Thymus (tissue), 11 donors: ENCODE measurements around the gene C8A. TPM values are rescaled to one million over a fixed set of nuclear protein-coding genes. Genes with fewer than 3 reads are reported as not detected.

Experiments
- DNase-seq, 9 donors: peaks; one replicate each; pipeline ENCODE4 v3.0.0-alpha.2; 2013; ENCODE audit warnings: low spot score in 9 of 9, low read depth in 6 of 9, missing footprints in 1 of 9
- H3K27ac ChIP-seq, 2 donors: one replicate each; pipeline ENCODE4 v1.5.1; 2013; ENCODE audit warnings: control low read depth in 1 of 2, low read depth in 1 of 2, low read length in 1 of 2, mild to moderate bottlenecking in 1 of 2, moderate library complexity in 1 of 2
- H3K27me3 ChIP-seq, 2 donors: one replicate each; pipeline ENCODE4 v1.5.1; 2013; ENCODE audit warnings: low read length in 1 of 2; ENCODE audit not compliant: control insufficient read depth in 2 of 2, insufficient read depth in 1 of 2
- H3K36me3 ChIP-seq, 2 donors: one replicate each; pipeline ENCODE4 v1.5.1; 2013; ENCODE audit warnings: low read length in 1 of 2, mild to moderate bottlenecking in 1 of 2, moderate library complexity in 1 of 2; ENCODE audit not compliant: control insufficient read depth in 2 of 2, insufficient read depth in 2 of 2
- H3K4me1 ChIP-seq, 2 donors: one replicate each; pipeline ENCODE4 v1.5.1; 2013; ENCODE audit warnings: low read length in 2 of 2; ENCODE audit not compliant: control insufficient read depth in 2 of 2, insufficient read depth in 2 of 2
- H3K4me3 ChIP-seq, 2 donors: one replicate each; pipeline ENCODE4 v1.5.1; 2013; ENCODE audit warnings: low read length in 2 of 2, control low read depth in 1 of 2, mild to moderate bottlenecking in 1 of 2
- H3K9me3 ChIP-seq, 2 donors: one replicate each; pipeline ENCODE4 v1.5.1; 2013; ENCODE audit warnings: low read length in 1 of 2, mild to moderate bottlenecking in 1 of 2; ENCODE audit not compliant: control insufficient read depth in 2 of 2, insufficient read depth in 1 of 2
- WGBS: extraction: QIAGEN DNeasy Blood & Tissue Kit; methylation state at CpG from one replicate; pipeline ENCODE4 v1.1.7; 2013; 5-methylcytosine and 5-hydroxymethylcytosine counted together
- polyA plus RNA-seq: library from polyadenylated mRNA; stranded (reverse); fragments of 200-250 nt; gene quantifications from one replicate; pipeline ENCODE4 v1.2.3, GENCODE V29; 2013
- total RNA-seq: library from RNA; stranded (reverse); fragments of 120-200 nt; gene quantifications from one replicate; pipeline ENCODE4 v1.2.4, GENCODE V29; 2013
- donor health status: healthy.

Gene C8A
- total and polyA plus RNA-seq, 2 donors = under 0.01 to 0.02 TPM

DNA sequence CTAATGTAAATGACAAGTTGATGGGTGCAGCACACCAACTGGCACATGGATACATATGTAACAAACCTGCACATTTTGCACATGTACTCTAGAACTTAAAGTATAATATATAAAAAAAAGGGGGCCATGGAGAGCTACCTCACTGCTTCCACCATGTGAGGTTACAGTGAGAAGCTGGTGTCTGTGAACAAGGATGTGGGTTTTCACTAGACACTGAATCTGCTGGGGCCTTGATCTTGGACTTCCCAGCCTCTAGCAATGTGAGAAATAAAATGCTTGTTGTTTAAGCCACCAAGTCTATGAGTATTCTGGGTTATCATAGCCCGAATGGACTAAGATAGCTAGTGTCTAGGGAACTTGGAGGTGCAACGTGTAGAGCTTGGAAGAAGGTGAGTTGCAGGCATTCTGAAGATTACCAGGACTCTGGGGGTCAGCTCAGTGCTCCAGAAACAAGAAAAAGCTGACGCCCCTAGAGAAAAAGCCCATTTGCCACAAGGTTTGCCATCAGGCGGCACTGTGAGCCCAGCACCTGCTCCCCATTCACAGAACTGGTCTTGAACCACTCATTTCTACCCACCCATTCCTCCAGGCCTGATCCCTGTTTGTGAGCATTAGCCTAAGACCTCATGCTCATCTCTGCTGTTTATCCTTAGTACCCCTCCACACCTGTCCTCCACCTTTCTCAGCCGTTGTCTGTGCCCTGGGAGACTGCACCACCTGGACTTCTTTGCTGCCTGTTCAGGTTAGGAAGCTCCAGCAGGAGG is 20.3 kb upstream of the C8A start:
- no peaks in the 10 kb centered on the region for H3K36me3 ChIP-seq
- no peak for DNase-seq
- H3K9me3 ChIP-seq = no peaks in the 10 kb centered on the region
- peaks cover 0 to 2% of the 10 kb centered on the region in 2 donors for H3K27me3 ChIP-seq
- WGBS = 89% methylated on average over 5 of the region's 5 CpGs
- H3K4me3 ChIP-seq = no peak overlapping the region
- no peak overlapping the region for H3K27ac ChIP-seq
- no peaks in the 10 kb centered on the region for H3K4me1 ChIP-seq

- H3K9me3 ChIP-seq = no peaks in the 10 kb centered on the region
- peaks cover 0 to 2% of the 10 kb centered on the region in 2 donors for H3K27me3 ChIP-seq
- no peaks in the 10 kb centered on the region for H3K4me1 ChIP-seq
- no peak overlapping the region for H3K27ac ChIP-seq
- no peaks in the 10 kb centered on the region for H3K36me3 ChIP-seq
- DNase-seq = no peak
- no peak overlapping the region for H3K4me3 ChIP-seq
- 96% methylated on average over 5 of the region's 5 CpGs for WGBS
Observed at GRCh38 chr1:56835657-56836056, 18.9 kb upstream of the C8A start.

GRCh38 chr1:56836359-56836758 is 18.2 kb upstream of the C8A start:
- H3K9me3 ChIP-seq = no peaks in the 10 kb centered on the region
- no peaks in the 10 kb centered on the region for H3K36me3 ChIP-seq
- no peaks in the 10 kb centered on the region for H3K4me1 ChIP-seq
- H3K4me3 ChIP-seq = no peak overlapping the region
- no peak overlapping the region for H3K27ac ChIP-seq
- DNase-seq = no peak
- H3K27me3 ChIP-seq = peaks cover 0 to 1% of the 10 kb centered on the region in 2 donors
- WGBS = 94% methylated on average over 4 of the region's 4 CpGs

DNA sequence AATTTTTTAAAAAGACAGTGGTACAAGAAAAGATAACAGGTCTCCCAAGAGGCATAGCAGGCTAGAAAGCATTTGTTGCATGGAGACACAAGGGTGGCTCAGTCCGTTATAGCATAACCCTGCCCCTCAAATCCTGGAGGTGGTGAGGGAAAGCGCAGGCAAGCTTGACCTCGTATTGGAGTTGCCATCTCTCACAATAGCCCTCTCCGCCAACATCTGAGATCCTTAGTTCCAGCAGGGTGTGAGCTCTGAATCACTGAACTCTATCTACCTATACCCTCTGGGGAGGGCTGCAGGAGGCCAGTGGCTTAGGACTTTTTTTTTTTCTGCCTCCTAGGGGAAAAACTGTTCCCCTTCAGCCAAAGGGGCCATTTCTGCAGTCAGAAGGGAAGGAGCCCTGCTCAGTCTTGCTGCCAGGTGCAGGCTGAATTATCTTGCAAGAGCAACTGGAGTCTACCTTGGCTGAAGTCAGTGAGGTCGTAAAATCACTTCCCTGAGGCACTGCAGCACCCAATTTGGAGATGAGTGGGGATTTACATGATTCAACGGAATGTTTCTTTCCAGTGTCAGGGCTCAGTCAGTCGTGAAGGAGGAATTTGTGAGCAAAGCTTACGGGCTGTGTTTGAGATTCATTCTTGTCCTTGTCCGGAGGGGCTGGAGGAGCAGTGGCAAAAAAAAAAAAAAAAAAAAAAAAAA is 17.2 kb upstream of the C8A start:
- Histone ChIP-seq H3K4me1 (no peaks in the 10 kb centered on the region), H3K36me3 (no peaks in the 10 kb centered on the region), H3K27me3 (no peaks in the 10 kb centered on the region), H3K9me3 (no peaks in the 10 kb centered on the region), H3K27ac (no peak overlapping the region), H3K4me3 (no peak overlapping the region)
- WGBS = 72% methylated on average over 9 of the region's 9 CpGs
- DNase-seq = no peak

GRCh38 chr1:56838759-56839158 is 15.8 kb upstream of the C8A start:
- 79% methylated on average over 3 of the region's 3 CpGs for WGBS
- Histone ChIP-seq H3K27me3 (no peaks in the 10 kb centered on the region), H3K36me3 (no peaks in the 10 kb centered on the region), H3K4me1 (no peaks in the 10 kb centered on the region), H3K27ac (no peak overlapping the region), H3K9me3 (no peaks in the 10 kb centered on the region), H3K4me3 (no peak overlapping the region)
- no peak for DNase-seq

DNA sequence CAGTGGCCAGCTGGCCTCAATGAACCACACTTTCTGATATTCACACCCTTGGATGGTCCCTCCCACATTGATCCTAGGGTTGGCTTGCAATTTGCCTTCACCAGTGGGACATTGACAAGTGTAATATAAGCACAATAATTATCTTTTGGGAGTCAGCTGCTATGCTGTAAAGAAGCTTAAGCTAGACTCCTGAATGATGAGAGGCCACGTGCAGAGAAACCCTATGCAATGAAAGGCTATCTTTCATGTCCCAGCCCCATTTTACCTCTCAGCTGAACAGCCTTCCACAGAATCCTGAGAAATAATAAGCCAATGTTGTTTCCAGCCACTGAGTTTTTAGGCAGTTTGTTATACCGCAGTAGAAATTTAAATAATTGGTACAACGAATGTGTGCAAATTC is 11.1 kb upstream of the C8A start:
- DNase-seq = no peak
- Histone ChIP-seq H3K4me3 (no peak overlapping the region), H3K9me3 (no peaks in the 10 kb centered on the region), H3K27me3 (no peaks in the 10 kb centered on the region), H3K36me3 (no peaks in the 10 kb centered on the region), H3K4me1 (no peaks in the 10 kb centered on the region), H3K27ac (no peak overlapping the region)
- WGBS = 99% methylated on average over 3 of the region's 3 CpGs

DNA sequence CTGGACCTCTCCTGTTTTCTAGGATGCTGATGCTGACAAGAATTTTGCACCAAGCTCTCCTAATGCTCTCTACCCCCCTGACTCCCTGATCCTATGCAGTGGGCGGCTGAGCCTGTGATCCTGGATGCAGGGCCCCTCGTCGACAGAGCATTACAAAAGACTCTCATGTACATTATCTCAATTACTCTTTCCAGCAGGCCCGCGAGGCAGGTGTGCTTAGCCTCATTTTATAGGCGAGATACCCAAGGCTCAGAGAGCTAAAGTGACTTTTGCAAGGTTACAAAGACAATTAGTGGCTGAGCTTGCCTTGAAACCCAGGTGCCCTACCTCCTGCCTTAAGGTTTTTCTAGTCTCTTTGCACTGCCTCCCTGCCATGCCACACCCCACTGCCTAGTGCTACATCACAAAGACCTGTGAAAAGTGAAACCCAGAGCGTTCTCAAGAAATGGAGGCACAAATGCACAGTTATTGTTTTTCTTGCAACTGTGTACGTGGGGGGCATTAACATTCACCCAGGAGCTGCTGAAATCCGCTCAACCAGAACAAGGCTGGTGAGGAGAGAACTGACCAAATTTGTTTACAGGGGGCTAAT is 10.0 kb upstream of the C8A start:
- H3K36me3 ChIP-seq = no peaks in the 10 kb centered on the region
- H3K27ac ChIP-seq = no peak overlapping the region
- no peaks in the 10 kb centered on the region for H3K4me1 ChIP-seq
- H3K4me3 ChIP-seq = no peak overlapping the region
- H3K27me3 ChIP-seq = no peaks in the 10 kb centered on the region
- DNase-seq = no peak
- H3K9me3 ChIP-seq = no peaks in the 10 kb centered on the region
- WGBS = 67% methylated on average over 9 of the region's 9 CpGs

DNA sequence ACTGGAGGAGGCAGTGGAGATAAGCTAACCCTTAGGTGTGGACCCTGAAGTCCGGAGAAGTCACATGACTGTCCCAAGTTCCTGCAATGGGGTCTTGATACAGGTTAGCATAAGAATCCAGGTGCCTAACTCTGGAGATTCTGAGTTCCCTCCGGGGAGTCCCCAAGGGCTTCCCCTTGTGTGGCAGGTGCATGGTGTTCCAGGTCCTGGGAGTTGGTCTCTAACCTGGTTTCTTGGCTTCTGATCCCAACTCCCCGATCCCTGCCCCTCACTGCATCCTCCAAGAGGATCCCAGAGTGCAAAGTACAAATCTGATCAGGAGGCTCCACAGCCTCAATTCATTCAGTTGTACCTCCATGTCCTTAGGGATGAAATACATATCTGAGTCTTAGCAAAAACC is 9.3 kb upstream of the C8A start:
- Histone ChIP-seq H3K4me3 (no peak overlapping the region), H3K9me3 (no peaks in the 10 kb centered on the region), H3K27me3 (no peaks in the 10 kb centered on the region), H3K27ac (no peak overlapping the region), H3K4me1 (no peaks in the 10 kb centered on the region), H3K36me3 (no peaks in the 10 kb centered on the region)
- WGBS = 91% methylated on average over 3 of the region's 3 CpGs
- no peak for DNase-seq

- Histone ChIP-seq H3K4me1 (no peaks in the 10 kb centered on the region), H3K36me3 (no peaks in the 10 kb centered on the region), H3K27ac (no peak overlapping the region), H3K4me3 (no peak overlapping the region), H3K9me3 (no peaks in the 10 kb centered on the region), H3K27me3 (no peaks in the 10 kb centered on the region)
- DNase-seq = no peak
- 91% methylated on average over 7 of the region's 7 CpGs for WGBS
Observed at GRCh38 chr1:56849750-56850149, 4.8 kb upstream of the C8A start.
